H1 (cell line): ENCODE measurements around the gene MOK.

ENCODE experiments used
- CTCF ChIP-seq, 3 experiments: IDR thresholded peaks; 1 replicate in 2 of 3; 2 replicates in 1 of 3; pipeline versions ENCODE4 v1.5.1 to v1.6.1; 2011; ENCODE audit warnings: low read length in 3 of 3, mild to moderate bottlenecking in 3 of 3, inconsistent platforms in 2 of 3, low read depth in 1 of 3, moderate library complexity in 1 of 3; ENCODE audit not compliant: insufficient read depth in 1 of 3; ENCODE audit errors: control extremely low read depth in 1 of 3
- EP300 ChIP-seq, 2 experiments: IDR thresholded peaks; 1 replicate in 1 of 2; 2 replicates in 1 of 2; pipeline ENCODE4 v1.6.1; 2011 to 2012; ENCODE audit warnings: low read depth in 2 of 2, low read length in 2 of 2, mild to moderate bottlenecking in 2 of 2, borderline replicate concordance in 1 of 2, inconsistent platforms in 1 of 2, moderate library complexity in 1 of 2
- PHF8 ChIP-seq: fragments of 200-600 bp; sonication (generic); conservative IDR thresholded peaks from 2 replicates; pipeline ENCODE4 v1.7.1; 2012; ENCODE audit warnings: low read depth, mild to moderate bottlenecking, inconsistent platforms, low read length, moderate library complexity

- TF ChIP-seq EP300 (IDR thresholded peaks at IDR 0.05; ENCODE audit: borderline replicate concordance in 1 of 2, low read depth in 2 of 2, low read length in 2 of 2): no peak
- TF ChIP-seq CTCF (IDR thresholded peaks at IDR 0.05; ENCODE audit: control extremely low read depth in 1 of 3, insufficient read depth in 1 of 3, low read depth in 1 of 3, low read length in 3 of 3): no peak
- TF ChIP-seq PHF8: no peak
Measured at GRCh38 chr14:102188187-102188586, 116.8 kb downstream of the MOK start.
